ELF-1 (cell line): ENCODE results near the gene ARID1A.
"Not testable (repeated sequence)": the region's sequence is repeated elsewhere in the genome, so short reads cannot be mapped to it uniquely, and the experiment has no call there.

Experiments
- DNase-seq: peaks from one replicate; pipeline ENCODE4 v3.0.0-alpha.2; 2016; ENCODE audit warnings: low read depth, low spot score

ARID1A gene

GRCh38 chr1:26787706-26788514 is 92.1 kb downstream of the ARID1A start, which contains the start of gene PIGV:
Gene PIGV (plus strand): TSS chr1:26787950. CDS start chr1:26790816, 2,866 bp downstream.
- DNase-seq = peak; percentile 95

- no peak for DNase-seq
These were observed 92.6 kb downstream of the ARID1A start for GRCh38 chr1:26788515-26788785.

GRCh38 chr1:26788836-26789611 is 93.2 kb downstream of the ARID1A start:
- peak; percentile 83 for DNase-seq

GRCh38 chr1:26789612-26789865 is 93.7 kb downstream of the ARID1A start:
- DNase-seq = no peak

GRCh38 chr1:26789931-26790330 is 94.1 kb downstream of the ARID1A start:
- no peak for DNase-seq

GRCh38 chr1:26790551-26790953 is 94.7 kb downstream of the ARID1A start:
- DNase-seq = no peak

- no peak for DNase-seq
These were observed 95.3 kb downstream of the ARID1A start for GRCh38 chr1:26791148-26791547.

- DNase-seq = no peak
These were observed 95.8 kb downstream of the ARID1A start for GRCh38 chr1:26791626-26792025.

- DNase-seq = no peak
These were observed 97.1 kb downstream of the ARID1A start for GRCh38 chr1:26792924-26793323.

- no peak for DNase-seq
These were observed 98.6 kb downstream of the ARID1A start for GRCh38 chr1:26794391-26794790.

- DNase-seq = no peak
These were observed 101.8 kb downstream of the ARID1A start for GRCh38 chr1:26797627-26798026.

- peak; percentile 39 for DNase-seq
These were observed 103.8 kb downstream of the ARID1A start for GRCh38 chr1:26799479-26800142.

- DNase-seq = not testable (repeated sequence)
These were observed 108.1 kb downstream of the ARID1A start for GRCh38 chr1:26803932-26804331.

GRCh38 chr1:26810105-26810504 is 114.3 kb downstream of the ARID1A start:
- peak; percentile 88 for DNase-seq

- DNase-seq = no peak
These were observed 115.2 kb downstream of the ARID1A start for GRCh38 chr1:26811057-26811456.

- no peak for DNase-seq
These were observed 115.9 kb downstream of the ARID1A start for GRCh38 chr1:26811708-26812107.

GRCh38 chr1:26814377-26814776 is 118.6 kb downstream of the ARID1A start:
- no peak for DNase-seq

GRCh38 chr1:26814893-26815292 is 119.1 kb downstream of the ARID1A start:
- no peak for DNase-seq

GRCh38 chr1:26820784-26821269 is 125.0 kb downstream of the ARID1A start:
- DNase-seq = no peak

GRCh38 chr1:26822737-26823395 is 127.1 kb downstream of the ARID1A start:
- no peak for DNase-seq

- DNase-seq = peak; percentile 58
These were observed 128.9 kb downstream of the ARID1A start for GRCh38 chr1:26824731-26825130.
